ENCODE results near the gene DYNLL2. TPM values are rescaled to one million over a fixed set of nuclear protein-coding genes. Genes with fewer than 3 reads are reported as not detected.

Gene DYNLL2
- polyA plus RNA-seq, 1 of the 3 experiments (the other 2 are of a cell fraction): 27.0 TPM

DNA sequence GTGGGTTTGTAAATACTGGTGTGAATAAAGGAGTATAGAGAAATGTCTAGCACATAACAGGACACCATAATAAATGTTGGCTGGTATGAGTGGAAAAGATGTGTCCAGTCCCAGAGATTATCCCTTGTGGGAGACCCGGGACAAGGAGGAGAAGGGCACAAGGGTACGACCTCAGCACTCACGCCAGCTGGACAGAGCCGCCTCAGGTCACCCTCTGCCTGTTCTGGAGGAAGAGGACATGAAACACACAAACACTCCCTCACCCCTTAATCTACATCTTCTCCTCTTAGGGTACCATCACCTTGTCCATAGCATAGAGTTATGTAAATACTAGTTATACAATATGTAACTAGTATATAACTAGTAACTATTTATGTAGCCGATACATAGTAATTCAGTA, 26.8 kb downstream of the DYNLL2 start:
- Histone ChIP-seq H3K4me2 (no peak overlapping the region), H3K9ac (no peak overlapping the region), H4K20me1 (ENCODE audit: insufficient read depth) (no peaks in the 10 kb centered on the region), H3K79me2 (ENCODE audit: insufficient read depth) (no peaks in the 10 kb centered on the region), H3K9me2 (no peaks in the 10 kb centered on the region), H3K4me3 (ENCODE audit: low read depth in 2 of 2, low read length in 1 of 2) (no peak overlapping the region), H3K27ac (ENCODE audit: low read depth in 2 of 2, low read length in 1 of 2) (no peak overlapping the region), H3K9me3 (no peaks in the 10 kb centered on the region), H3F3A (replicated peaks; ENCODE audit: insufficient read depth) (no peaks in the 10 kb centered on the region), H3K36me3 (replicated peaks in 1 of 2; ENCODE audit: control insufficient read depth in 1 of 2, insufficient read depth in 2 of 2, low read length in 1 of 2) (no peaks in the 10 kb centered on the region), H2AFZ (ENCODE audit: low read depth) (no peak overlapping the region), H3K4me1 (ENCODE audit: control insufficient read depth in 1 of 2, insufficient read depth in 2 of 2, low read depth in 1 of 2, low read length in 1 of 2) (no peaks in the 10 kb centered on the region), H3K27me3 (ENCODE audit: insufficient read depth) (0 out of 2 replicates have a peak, but pooled peaks cover 16% of the 10 kb centered on the region)
- TF ChIP-seq, protein P1, sequence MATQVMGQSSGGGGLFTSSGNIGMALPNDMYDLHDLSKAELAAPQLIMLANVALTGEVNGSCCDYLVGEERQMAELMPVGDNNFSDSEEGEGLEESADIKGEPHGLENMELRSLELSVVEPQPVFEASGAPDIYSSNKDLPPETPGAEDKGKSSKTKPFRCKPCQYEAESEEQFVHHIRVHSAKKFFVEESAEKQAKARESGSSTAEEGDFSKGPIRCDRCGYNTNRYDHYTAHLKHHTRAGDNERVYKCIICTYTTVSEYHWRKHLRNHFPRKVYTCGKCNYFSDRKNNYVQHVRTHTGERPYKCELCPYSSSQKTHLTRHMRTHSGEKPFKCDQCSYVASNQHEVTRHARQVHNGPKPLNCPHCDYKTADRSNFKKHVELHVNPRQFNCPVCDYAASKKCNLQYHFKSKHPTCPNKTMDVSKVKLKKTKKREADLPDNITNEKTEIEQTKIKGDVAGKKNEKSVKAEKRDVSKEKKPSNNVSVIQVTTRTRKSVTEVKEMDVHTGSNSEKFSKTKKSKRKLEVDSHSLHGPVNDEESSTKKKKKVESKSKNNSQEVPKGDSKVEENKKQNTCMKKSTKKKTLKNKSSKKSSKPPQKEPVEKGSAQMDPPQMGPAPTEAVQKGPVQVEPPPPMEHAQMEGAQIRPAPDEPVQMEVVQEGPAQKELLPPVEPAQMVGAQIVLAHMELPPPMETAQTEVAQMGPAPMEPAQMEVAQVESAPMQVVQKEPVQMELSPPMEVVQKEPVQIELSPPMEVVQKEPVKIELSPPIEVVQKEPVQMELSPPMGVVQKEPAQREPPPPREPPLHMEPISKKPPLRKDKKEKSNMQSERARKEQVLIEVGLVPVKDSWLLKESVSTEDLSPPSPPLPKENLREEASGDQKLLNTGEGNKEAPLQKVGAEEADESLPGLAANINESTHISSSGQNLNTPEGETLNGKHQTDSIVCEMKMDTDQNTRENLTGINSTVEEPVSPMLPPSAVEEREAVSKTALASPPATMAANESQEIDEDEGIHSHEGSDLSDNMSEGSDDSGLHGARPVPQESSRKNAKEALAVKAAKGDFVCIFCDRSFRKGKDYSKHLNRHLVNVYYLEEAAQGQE (IDR thresholded peaks at IDR 0.05; ENCODE audit: low read depth, low read length): peak; percentile 54; the same call in 1 of the 2 replicates
- TF ChIP-seq MEF2A (IDR thresholded peaks at IDR 0.05; ENCODE audit: borderline replicate concordance, low read depth): no peak
- ChIA-PET CTCF (interaction anchor here (0.9 to 9.4 kb wide), 6 partner anchors 12 to 276 kb away, joined by 3 to 144 read pairs (median 3); no protein-coding TSS in a partner anchor), POLR2A (no interaction called here)
- DNase-seq: no peak
- WGBS (ENCODE audit: low lambda C conversion rate): 73% methylated on average over 5 of the region's 5 CpGs

DNA sequence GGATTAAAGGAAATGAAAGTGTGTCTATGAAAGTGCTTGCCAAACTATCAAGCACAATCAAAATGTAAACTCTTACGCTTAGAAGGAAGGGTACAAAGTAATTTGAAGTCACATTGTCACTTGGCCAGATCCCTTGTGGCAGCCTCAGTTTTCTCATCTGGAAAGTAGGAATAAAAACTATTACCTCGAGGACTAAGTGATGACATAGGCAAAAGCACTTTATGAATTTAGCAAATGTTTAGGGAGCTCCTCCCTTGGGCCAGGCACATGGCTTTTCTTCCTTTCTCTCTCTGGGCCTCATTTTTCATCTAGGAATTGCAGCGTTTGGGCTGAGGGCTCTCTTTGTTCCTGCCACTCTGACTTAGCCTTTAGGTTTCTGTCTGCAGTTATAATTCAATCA, 28.5 kb downstream of the DYNLL2 start:
- TF ChIP-seq GATA2 (CRISPR knock-in tag; IDR thresholded peaks at IDR 0.05): no peak
- Histone ChIP-seq H3K9ac (no peak overlapping the region), H3K4me3 (ENCODE audit: low read depth in 2 of 2, low read length in 1 of 2) (no peak overlapping the region), H3K79me2 (ENCODE audit: insufficient read depth) (no peaks in the 10 kb centered on the region), H3K27ac (ENCODE audit: low read depth in 2 of 2, low read length in 1 of 2) (no peak overlapping the region), H3K27me3 (ENCODE audit: insufficient read depth) (0 out of 2 replicates have a peak, but pooled peaks cover 18% of the 10 kb centered on the region), H3K36me3 (replicated peaks in 1 of 2; ENCODE audit: control insufficient read depth in 1 of 2, insufficient read depth in 2 of 2, low read length in 1 of 2) (no peaks in the 10 kb centered on the region), H3K4me2 (no peak overlapping the region), H2AFZ (ENCODE audit: low read depth) (no peak overlapping the region), H3K9me2 (no peaks in the 10 kb centered on the region), H3F3A (replicated peaks; ENCODE audit: insufficient read depth) (no peaks in the 10 kb centered on the region), H3K4me1 (ENCODE audit: control insufficient read depth in 1 of 2, insufficient read depth in 2 of 2, low read depth in 1 of 2, low read length in 1 of 2) (no peaks in the 10 kb centered on the region), H4K20me1 (ENCODE audit: insufficient read depth) (no peaks in the 10 kb centered on the region), H3K9me3 (no peaks in the 10 kb centered on the region)
- WGBS (ENCODE audit: low lambda C conversion rate): 37% methylated on average over 3 of the region's 3 CpGs
- CTCF ChIA-PET: interaction anchor here (0.8 to 9.4 kb wide), 18 partner anchors 10 to 440 kb away, joined by 3 to 144 read pairs (median 6); partner anchors contain the start of gene SRSF1
- no peak for DNase-seq
- POLR2A ChIA-PET: no interaction called here

DNA sequence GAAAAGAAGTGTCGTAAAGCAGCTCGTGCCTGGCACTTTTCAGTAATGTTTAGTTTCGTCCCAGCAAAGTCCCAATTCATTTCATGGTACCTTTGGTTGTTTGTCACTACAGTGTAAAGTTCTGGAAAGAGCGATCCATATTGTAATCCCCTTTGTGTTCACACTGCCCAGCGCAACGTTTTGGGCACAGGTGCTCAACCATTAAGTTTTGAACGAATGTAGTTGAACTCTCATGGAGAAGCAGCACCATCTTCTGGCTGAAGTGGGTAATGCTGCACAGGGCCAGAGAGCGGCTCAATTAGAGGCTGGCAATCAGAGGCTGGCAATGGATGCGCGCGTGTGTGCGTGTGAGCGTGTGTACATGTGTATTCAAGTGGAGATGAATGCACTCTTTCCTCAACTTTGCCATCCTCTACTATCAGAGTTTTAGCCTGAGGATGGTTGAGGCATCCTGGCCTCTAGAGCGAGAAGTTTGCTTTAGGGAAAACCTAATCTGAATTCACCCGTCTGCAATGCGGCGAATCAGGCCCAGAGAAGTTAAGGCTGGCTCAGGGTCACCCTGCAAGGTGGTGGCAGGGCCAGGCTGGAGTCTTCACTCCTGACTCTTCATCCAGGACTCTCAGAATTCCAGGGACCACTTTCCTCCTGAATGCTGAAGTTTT, 29.9 kb downstream of the DYNLL2 start:
- ChIA-PET POLR2A (interaction anchor here (0.7 kb wide), 1 partner anchor 255 kb away, joined by 3 read pairs; no protein-coding TSS in a partner anchor), CTCF (interaction anchor here (0.6 to 9.4 kb wide), 56 partner anchors 9 to 1009 kb away, joined by 3 to 144 read pairs (median 4); partner anchors contain the start of genes MRPS23 and SRSF1)
- Histone ChIP-seq H2AFZ (ENCODE audit: low read depth) (no peak overlapping the region), H3F3A (replicated peaks; ENCODE audit: insufficient read depth) (no peaks in the 10 kb centered on the region), H3K9me2 (no peaks in the 10 kb centered on the region), H3K36me3 (replicated peaks in 1 of 2; ENCODE audit: control insufficient read depth in 1 of 2, insufficient read depth in 2 of 2, low read length in 1 of 2) (no peaks in the 10 kb centered on the region), H3K4me1 (ENCODE audit: control insufficient read depth in 1 of 2, insufficient read depth in 2 of 2, low read depth in 1 of 2, low read length in 1 of 2) (no peaks in the 10 kb centered on the region), H3K27me3 (ENCODE audit: insufficient read depth) (0 out of 2 replicates have a peak, but pooled peaks cover 18% of the 10 kb centered on the region), H3K4me3 (ENCODE audit: low read depth in 2 of 2, low read length in 1 of 2) (no peak overlapping the region), H3K4me2 (no peak overlapping the region), H3K27ac (ENCODE audit: low read depth in 2 of 2, low read length in 1 of 2) (no peak overlapping the region), H3K9me3 (no peaks in the 10 kb centered on the region), H3K79me2 (ENCODE audit: insufficient read depth) (no peaks in the 10 kb centered on the region), H4K20me1 (ENCODE audit: insufficient read depth) (no peaks in the 10 kb centered on the region), H3K9ac (no peak overlapping the region)
- 41% methylated on average over 17 of the region's 17 CpGs for WGBS (ENCODE audit: low lambda C conversion rate)
- TF ChIP-seq TAF1 (IDR thresholded peaks at IDR 0.05; ENCODE audit: borderline replicate concordance, low read depth, low read length) (no peak), NFIC (IDR thresholded peaks at IDR 0.05; ENCODE audit: borderline replicate concordance) (no peak), SMC3 (IDR thresholded peaks at IDR 0.05; ENCODE audit: low read depth, low read length) (peak; percentile 95), GATA2 (CRISPR knock-in tag; IDR thresholded peaks at IDR 0.05) (no peak), CHD2 (IDR thresholded peaks at IDR 0.05; ENCODE audit: low read length, partially characterized antibody) (peak; percentile 45), RAD21 (IDR thresholded peaks at IDR 0.05; ENCODE audit: low read length) (peak; percentile 99), EP300 (IDR thresholded peaks at IDR 0.05; ENCODE audit: borderline replicate concordance in 1 of 2, low read depth in 1 of 2, low read length in 1 of 2) (no peak), MXI1 (IDR thresholded peaks at IDR 0.05; ENCODE audit: low read depth, low read length) (peak; percentile 31; the same call in 1 of the 2 replicates), RCOR1 (IDR thresholded peaks at IDR 0.05; ENCODE audit: low read length) (peak; percentile 73)
- TF ChIP-seq, protein P2, sequence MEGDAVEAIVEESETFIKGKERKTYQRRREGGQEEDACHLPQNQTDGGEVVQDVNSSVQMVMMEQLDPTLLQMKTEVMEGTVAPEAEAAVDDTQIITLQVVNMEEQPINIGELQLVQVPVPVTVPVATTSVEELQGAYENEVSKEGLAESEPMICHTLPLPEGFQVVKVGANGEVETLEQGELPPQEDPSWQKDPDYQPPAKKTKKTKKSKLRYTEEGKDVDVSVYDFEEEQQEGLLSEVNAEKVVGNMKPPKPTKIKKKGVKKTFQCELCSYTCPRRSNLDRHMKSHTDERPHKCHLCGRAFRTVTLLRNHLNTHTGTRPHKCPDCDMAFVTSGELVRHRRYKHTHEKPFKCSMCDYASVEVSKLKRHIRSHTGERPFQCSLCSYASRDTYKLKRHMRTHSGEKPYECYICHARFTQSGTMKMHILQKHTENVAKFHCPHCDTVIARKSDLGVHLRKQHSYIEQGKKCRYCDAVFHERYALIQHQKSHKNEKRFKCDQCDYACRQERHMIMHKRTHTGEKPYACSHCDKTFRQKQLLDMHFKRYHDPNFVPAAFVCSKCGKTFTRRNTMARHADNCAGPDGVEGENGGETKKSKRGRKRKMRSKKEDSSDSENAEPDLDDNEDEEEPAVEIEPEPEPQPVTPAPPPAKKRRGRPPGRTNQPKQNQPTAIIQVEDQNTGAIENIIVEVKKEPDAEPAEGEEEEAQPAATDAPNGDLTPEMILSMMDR (IDR thresholded peaks at IDR 0.05): peak; percentile 99
- DNase-seq: peak; percentile 79

Measured in SK-N-SH (cell line).